DMS79 treated with DMSO at 0.1 percent for 48 hours (cell line): Measurements from ENCODE around the gene EIF2S2.
"Not testable (repeated sequence)": the region's sequence is repeated elsewhere in the genome, so short reads cannot be mapped to it uniquely, and the experiment has no call there.

Experiments
- DNase-seq: peaks from one replicate; lab custom pipeline; 2025; lab: John Stamatoyannopoulos, UW

EIF2S2 gene

GRCh38 chr20:34111702-34112599, at the start of gene EIF2S2:
TSS of gene EIF2S2 (minus strand) at chr20:34112243. CDS start at chr20:34112110, 133 bp downstream.
- peak; percentile 89 for DNase-seq

- DNase-seq, result not testable (repeated sequence)
Observed at GRCh38 chr20:34157697-34158096, 45.7 kb upstream of the EIF2S2 start.

- no peak for DNase-seq
Observed at GRCh38 chr20:34155836-34156235, 43.8 kb upstream of the EIF2S2 start.

- not testable (repeated sequence) for DNase-seq
Observed at GRCh38 chr20:34153169-34153568, 41.1 kb upstream of the EIF2S2 start.

- DNase-seq, result not testable (repeated sequence)
Observed at GRCh38 chr20:34152073-34152472, 40.0 kb upstream of the EIF2S2 start.

GRCh38 chr20:34150306-34151000, 38.4 kb upstream of the EIF2S2 start:
- DNase-seq, result peak; percentile 86

GRCh38 chr20:34145280-34145819, 33.3 kb upstream of the EIF2S2 start:
- no peak for DNase-seq

- DNase-seq, result no peak
Observed at GRCh38 chr20:34143951-34144350, 31.9 kb upstream of the EIF2S2 start.

GRCh38 chr20:34142121-34142520, 30.1 kb upstream of the EIF2S2 start:
- DNase-seq, result no peak

GRCh38 chr20:34141293-34141692, 29.2 kb upstream of the EIF2S2 start:
- no peak for DNase-seq

GRCh38 chr20:34135525-34136275, 23.7 kb upstream of the EIF2S2 start:
- DNase-seq, result not testable (repeated sequence)

- not testable (repeated sequence) for DNase-seq
Observed at GRCh38 chr20:34133365-34133860, 21.4 kb upstream of the EIF2S2 start.

- DNase-seq, result not testable (repeated sequence)
Observed at GRCh38 chr20:34132943-34133342, 20.9 kb upstream of the EIF2S2 start.

GRCh38 chr20:34132491-34132890, 20.4 kb upstream of the EIF2S2 start:
- not testable (repeated sequence) for DNase-seq

GRCh38 chr20:34131491-34131890, 19.4 kb upstream of the EIF2S2 start:
- DNase-seq, result no peak

- peak; percentile 72 for DNase-seq
Observed at GRCh38 chr20:34129518-34130162, 17.6 kb upstream of the EIF2S2 start.

- DNase-seq, result no peak
Observed at GRCh38 chr20:34127792-34128191, 15.7 kb upstream of the EIF2S2 start.

GRCh38 chr20:34124469-34125249, 12.6 kb upstream of the EIF2S2 start:
- DNase-seq, result no peak

GRCh38 chr20:34123309-34123708, 11.3 kb upstream of the EIF2S2 start:
- DNase-seq, result no peak

- no peak for DNase-seq
Observed at GRCh38 chr20:34122274-34122980, 10.4 kb upstream of the EIF2S2 start.
